OCI-LY7 (cell line): ENCODE data around the gene ST7L.

ENCODE experiments used
- EZH2phosphoT487 ChIP-seq: fragments of 200-600 bp; sonication (generic); IDR thresholded peaks from 2 replicates; pipeline ENCODE4 v1.6.1; 2018; ENCODE audit warnings: low read depth, borderline replicate concordance, mild to moderate bottlenecking, mixed run types, antibody characterized with exemption, low read length, moderate library complexity, mixed read lengths
- TF ChIP-seq, protein P1 (sequence below): fragments of 200-600 bp; sonication (generic); conservative IDR thresholded peaks from 2 replicates; pipeline ENCODE4 v1.5.1; 2014; ENCODE audit warnings: mild to moderate bottlenecking, antibody characterized with exemption, low read length, moderate library complexity, mixed read lengths

DNA sequence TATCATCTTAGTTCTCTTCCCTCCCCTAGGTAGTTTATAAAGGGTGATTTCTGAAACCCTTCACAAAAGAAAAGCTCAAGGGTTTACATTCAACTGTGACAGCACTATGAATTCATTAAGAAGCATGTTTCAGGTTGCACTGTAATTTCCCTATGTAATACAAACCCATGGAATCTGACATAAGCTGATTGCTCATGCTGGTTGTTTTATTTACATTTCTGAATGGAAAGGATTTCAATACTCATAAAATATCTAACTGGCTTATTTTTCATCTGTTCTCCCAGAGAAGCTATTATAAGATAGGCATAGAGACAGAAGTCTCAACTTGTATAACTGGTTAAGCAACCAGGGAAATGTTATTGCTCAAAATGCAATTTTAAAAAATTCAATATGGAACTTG lies 89.6 kb downstream of the ST7L start:
- TF ChIP-seq, protein P1, sequence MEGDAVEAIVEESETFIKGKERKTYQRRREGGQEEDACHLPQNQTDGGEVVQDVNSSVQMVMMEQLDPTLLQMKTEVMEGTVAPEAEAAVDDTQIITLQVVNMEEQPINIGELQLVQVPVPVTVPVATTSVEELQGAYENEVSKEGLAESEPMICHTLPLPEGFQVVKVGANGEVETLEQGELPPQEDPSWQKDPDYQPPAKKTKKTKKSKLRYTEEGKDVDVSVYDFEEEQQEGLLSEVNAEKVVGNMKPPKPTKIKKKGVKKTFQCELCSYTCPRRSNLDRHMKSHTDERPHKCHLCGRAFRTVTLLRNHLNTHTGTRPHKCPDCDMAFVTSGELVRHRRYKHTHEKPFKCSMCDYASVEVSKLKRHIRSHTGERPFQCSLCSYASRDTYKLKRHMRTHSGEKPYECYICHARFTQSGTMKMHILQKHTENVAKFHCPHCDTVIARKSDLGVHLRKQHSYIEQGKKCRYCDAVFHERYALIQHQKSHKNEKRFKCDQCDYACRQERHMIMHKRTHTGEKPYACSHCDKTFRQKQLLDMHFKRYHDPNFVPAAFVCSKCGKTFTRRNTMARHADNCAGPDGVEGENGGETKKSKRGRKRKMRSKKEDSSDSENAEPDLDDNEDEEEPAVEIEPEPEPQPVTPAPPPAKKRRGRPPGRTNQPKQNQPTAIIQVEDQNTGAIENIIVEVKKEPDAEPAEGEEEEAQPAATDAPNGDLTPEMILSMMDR = no peak
- TF ChIP-seq EZH2phosphoT487 = no peak
